NCI-H226 (cell line): Measurements from ENCODE around the gene APIP.

Experiments
- DNase-seq: peaks from one replicate; pipeline ENCODE4 v3.0.0-alpha.2; 2015

Gene APIP

GRCh38 chr11:34877375-34877975 is 38.7 kb downstream of the APIP start:
- DNase-seq: no peak

GRCh38 chr11:34874202-34874601 is 42.0 kb downstream of the APIP start:
- DNase-seq: no peak

- no peak for DNase-seq
Observed at GRCh38 chr11:34870548-34871196, 45.5 kb downstream of the APIP start.

- no peak for DNase-seq
Observed at GRCh38 chr11:34869425-34869824, 46.8 kb downstream of the APIP start.

GRCh38 chr11:34866375-34866774 is 49.8 kb downstream of the APIP start:
- no peak for DNase-seq

GRCh38 chr11:34865261-34865660 is 50.9 kb downstream of the APIP start:
- DNase-seq: no peak

GRCh38 chr11:34864424-34864823 is 51.8 kb downstream of the APIP start:
- DNase-seq: no peak

GRCh38 chr11:34863048-34863447 is 53.1 kb downstream of the APIP start:
- DNase-seq: no peak

- DNase-seq: no peak
Observed at GRCh38 chr11:34860518-34860917, 55.7 kb downstream of the APIP start.

- no peak for DNase-seq
Observed at GRCh38 chr11:34860034-34860433, 56.1 kb downstream of the APIP start.

GRCh38 chr11:34859496-34859895 is 56.7 kb downstream of the APIP start:
- DNase-seq: no peak

- no peak for DNase-seq
Observed at GRCh38 chr11:34857463-34857862, 58.7 kb downstream of the APIP start.

GRCh38 chr11:34856251-34856650 is 59.9 kb downstream of the APIP start:
- no peak for DNase-seq

GRCh38 chr11:34855754-34856095 is 60.5 kb downstream of the APIP start:
- no peak for DNase-seq

GRCh38 chr11:34855021-34855753 is 61.0 kb downstream of the APIP start:
- no peak for DNase-seq

GRCh38 chr11:34851916-34852315 is 64.3 kb downstream of the APIP start:
- DNase-seq: no peak

GRCh38 chr11:34850334-34850733 is 65.8 kb downstream of the APIP start:
- no peak for DNase-seq

GRCh38 chr11:34846467-34846866 is 69.7 kb downstream of the APIP start:
- DNase-seq: no peak

- no peak for DNase-seq
Observed at GRCh38 chr11:34844463-34845112, 71.6 kb downstream of the APIP start.

GRCh38 chr11:34843271-34843670 is 72.9 kb downstream of the APIP start:
- no peak for DNase-seq

- DNase-seq: peak; percentile 18
Observed at GRCh38 chr11:34840736-34841386, 75.3 kb downstream of the APIP start.

GRCh38 chr11:34839969-34840368 is 76.2 kb downstream of the APIP start:
- DNase-seq: no peak
